Endothelial cell (in vitro differentiated cells): ENCODE measurements around the gene ARG1. TPM values are rescaled to one million over a fixed set of nuclear protein-coding genes. Genes with fewer than 3 reads are reported as not detected.
"Not testable (repeated sequence)": the region's sequence is repeated elsewhere in the genome, so short reads cannot be mapped to it uniquely, and the experiment has no call there.

ENCODE experiments used
- DNase-seq: peaks from one replicate; pipeline ENCODE4 v3.0.0; 2021; ENCODE audit warnings: low spot score
- H3K27ac Mint-ChIP-seq: one replicate; pipeline ENCODE4 v1.8.0; 2021; ENCODE audit warnings: mixed read lengths, inconsistent platforms; ENCODE audit not compliant: unreplicated experiment
- H3K27me3 Mint-ChIP-seq: one replicate; pipeline ENCODE4 v1.8.0; 2021; ENCODE audit warnings: mild to moderate bottlenecking, moderate library complexity, mixed read lengths, inconsistent platforms; ENCODE audit not compliant: unreplicated experiment
- H3K36me3 Mint-ChIP-seq: one replicate; pipeline ENCODE4 v1.8.0; 2021; ENCODE audit warnings: mild to moderate bottlenecking, low read depth, mixed read lengths, inconsistent platforms; ENCODE audit not compliant: unreplicated experiment
- H3K4me1 Mint-ChIP-seq: one replicate; pipeline ENCODE4 v1.8.0; 2021; ENCODE audit warnings: mild to moderate bottlenecking, mixed read lengths, inconsistent platforms; ENCODE audit not compliant: unreplicated experiment
- H3K4me3 Mint-ChIP-seq: one replicate; pipeline ENCODE4 v1.8.0; 2021; ENCODE audit warnings: mild to moderate bottlenecking, mixed read lengths, inconsistent platforms; ENCODE audit not compliant: unreplicated experiment
- H3K9me3 Mint-ChIP-seq: one replicate; pipeline ENCODE4 v1.8.0; 2021; ENCODE audit warnings: mixed read lengths, inconsistent platforms; ENCODE audit not compliant: unreplicated experiment
- total RNA-seq: library from RNA; stranded (reverse); fragmentation: NEBNext Ultra II Directional; extraction: Animal tissue kit (Norgen Biotek cat#: 25700); gene quantifications from one replicate; pipeline ENCODE4 v1.2.1, GENCODE V29; 2021; ENCODE audit not compliant: unreplicated experiment
- TF ChIP-seq, protein P1 (sequence below): fragments of 200-600 bp; sonication (generic); IDR thresholded peaks from one replicate; pipeline ENCODE4 v1.5.0; 2021; ENCODE audit warnings: antibody characterized with exemption; ENCODE audit not compliant: unreplicated experiment

The ARG1 gene
- total RNA-seq, 1 donor from 2014 or later, result not detected

DNA sequence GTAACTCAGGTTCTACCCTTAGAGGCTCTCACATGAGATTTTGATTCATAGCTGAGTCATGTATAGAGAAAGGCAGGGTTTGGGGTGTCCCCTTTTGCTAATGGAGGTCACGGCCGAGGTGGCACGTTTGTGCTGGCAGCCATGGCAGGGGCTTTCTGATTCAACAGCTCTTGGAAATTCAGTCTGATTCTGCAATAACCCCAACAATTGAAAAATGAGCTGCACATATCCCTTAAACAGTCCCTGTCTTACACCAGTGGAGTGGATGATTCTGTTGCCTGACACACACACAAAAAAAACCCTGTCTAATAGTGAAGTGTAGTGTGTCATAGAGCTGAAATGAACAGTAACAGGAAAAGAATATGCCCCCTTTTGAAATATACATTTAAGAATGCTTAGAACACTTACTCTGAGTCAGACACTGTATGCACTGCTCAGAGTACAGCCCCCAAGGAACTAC is 40.4 kb upstream of the ARG1 start:
- TF ChIP-seq, protein P1, sequence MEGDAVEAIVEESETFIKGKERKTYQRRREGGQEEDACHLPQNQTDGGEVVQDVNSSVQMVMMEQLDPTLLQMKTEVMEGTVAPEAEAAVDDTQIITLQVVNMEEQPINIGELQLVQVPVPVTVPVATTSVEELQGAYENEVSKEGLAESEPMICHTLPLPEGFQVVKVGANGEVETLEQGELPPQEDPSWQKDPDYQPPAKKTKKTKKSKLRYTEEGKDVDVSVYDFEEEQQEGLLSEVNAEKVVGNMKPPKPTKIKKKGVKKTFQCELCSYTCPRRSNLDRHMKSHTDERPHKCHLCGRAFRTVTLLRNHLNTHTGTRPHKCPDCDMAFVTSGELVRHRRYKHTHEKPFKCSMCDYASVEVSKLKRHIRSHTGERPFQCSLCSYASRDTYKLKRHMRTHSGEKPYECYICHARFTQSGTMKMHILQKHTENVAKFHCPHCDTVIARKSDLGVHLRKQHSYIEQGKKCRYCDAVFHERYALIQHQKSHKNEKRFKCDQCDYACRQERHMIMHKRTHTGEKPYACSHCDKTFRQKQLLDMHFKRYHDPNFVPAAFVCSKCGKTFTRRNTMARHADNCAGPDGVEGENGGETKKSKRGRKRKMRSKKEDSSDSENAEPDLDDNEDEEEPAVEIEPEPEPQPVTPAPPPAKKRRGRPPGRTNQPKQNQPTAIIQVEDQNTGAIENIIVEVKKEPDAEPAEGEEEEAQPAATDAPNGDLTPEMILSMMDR, result no peak
- H3K4me1 Mint-ChIP-seq, result peaks cover 23% of the 10 kb centered on the region
- no peak for DNase-seq
- H3K27me3 Mint-ChIP-seq, result peaks cover 2% of the 10 kb centered on the region
- H3K36me3 Mint-ChIP-seq, result no peaks in the 10 kb centered on the region
- H3K27ac Mint-ChIP-seq, result no peak overlapping the region
- H3K9me3 Mint-ChIP-seq, result no peaks in the 10 kb centered on the region
- H3K4me3 Mint-ChIP-seq, result no peak overlapping the region

DNA sequence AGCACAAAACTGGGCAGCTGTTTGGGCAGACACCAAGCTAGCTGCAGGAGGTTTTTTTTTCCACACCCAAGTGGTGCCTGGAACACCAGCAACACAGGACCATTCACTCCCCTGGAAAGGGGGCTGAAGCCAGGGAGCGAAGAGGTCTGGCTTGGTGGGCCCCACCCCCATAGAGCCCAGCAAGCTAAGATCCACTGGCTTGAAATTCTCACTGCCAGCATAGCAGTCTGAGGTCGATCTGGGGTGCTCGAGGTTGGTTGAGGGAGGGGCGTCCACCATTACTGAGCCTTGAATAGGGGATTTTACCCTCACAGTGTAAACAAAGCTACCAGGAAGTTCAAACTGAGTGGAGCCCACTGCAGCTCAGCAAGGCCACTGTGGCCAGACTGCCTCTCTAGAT is 34.4 kb upstream of the ARG1 start:
- not testable (repeated sequence) for H3K27ac Mint-ChIP-seq, H3K9me3 Mint-ChIP-seq, H3K4me3 Mint-ChIP-seq, H3K27me3 Mint-ChIP-seq, H3K36me3 Mint-ChIP-seq, DNase-seq
- H3K4me1 Mint-ChIP-seq, result peaks cover 13% of the 10 kb centered on the region

DNA sequence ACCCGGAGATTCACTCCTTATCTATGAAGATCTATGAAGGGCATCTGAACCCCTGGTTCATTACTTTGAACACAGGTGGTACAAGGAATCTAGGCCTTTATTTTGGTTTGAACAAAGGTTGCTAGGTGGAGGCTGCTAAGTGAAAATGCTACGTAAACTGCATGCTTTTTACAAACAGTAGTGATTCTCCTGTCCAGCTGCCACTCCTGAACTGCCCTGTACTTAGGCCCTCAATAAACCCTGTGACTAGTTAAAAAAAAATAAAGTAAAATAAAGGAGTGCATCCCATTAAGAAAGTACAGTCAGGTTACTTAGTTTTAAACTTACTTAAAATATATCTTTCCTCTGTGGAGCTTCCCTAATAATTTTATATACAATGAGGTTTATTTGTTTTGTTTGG is 27.7 kb upstream of the ARG1 start:
- peaks cover 3% of the 10 kb centered on the region for H3K27me3 Mint-ChIP-seq
- no peak overlapping the region for H3K27ac Mint-ChIP-seq
- no peak for DNase-seq
- no peaks in the 10 kb centered on the region for H3K4me1 Mint-ChIP-seq
- TF ChIP-seq, protein P1, result no peak
- H3K36me3 Mint-ChIP-seq, result no peaks in the 10 kb centered on the region
- no peaks in the 10 kb centered on the region for H3K9me3 Mint-ChIP-seq
- no peak overlapping the region for H3K4me3 Mint-ChIP-seq

DNA sequence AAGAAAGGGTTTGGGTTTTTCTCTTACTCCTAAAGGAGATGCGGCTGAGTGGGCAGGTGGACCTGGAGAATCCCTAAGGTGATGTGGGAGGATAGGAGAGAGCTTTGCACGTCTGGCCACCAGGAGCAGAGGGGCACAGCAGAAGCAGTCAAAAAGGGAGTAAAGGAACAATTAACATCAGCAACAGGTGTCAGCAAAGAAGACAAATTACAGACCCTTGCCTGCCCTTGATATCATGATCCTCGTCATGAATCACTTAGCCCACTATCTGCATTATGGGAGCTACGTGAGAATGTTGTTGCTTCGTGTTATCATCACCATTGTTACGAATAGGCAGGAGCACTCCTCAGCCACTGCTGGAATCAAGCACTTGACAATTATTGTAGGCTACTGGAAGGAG is 25.5 kb upstream of the ARG1 start:
- Mint-ChIP-seq H3K27me3 (no peaks in the 10 kb centered on the region), H3K4me1 (no peaks in the 10 kb centered on the region), H3K36me3 (no peaks in the 10 kb centered on the region), H3K9me3 (no peaks in the 10 kb centered on the region), H3K27ac (no peak overlapping the region), H3K4me3 (no peak overlapping the region)
- TF ChIP-seq, protein P1, result no peak
- DNase-seq, result no peak

DNA sequence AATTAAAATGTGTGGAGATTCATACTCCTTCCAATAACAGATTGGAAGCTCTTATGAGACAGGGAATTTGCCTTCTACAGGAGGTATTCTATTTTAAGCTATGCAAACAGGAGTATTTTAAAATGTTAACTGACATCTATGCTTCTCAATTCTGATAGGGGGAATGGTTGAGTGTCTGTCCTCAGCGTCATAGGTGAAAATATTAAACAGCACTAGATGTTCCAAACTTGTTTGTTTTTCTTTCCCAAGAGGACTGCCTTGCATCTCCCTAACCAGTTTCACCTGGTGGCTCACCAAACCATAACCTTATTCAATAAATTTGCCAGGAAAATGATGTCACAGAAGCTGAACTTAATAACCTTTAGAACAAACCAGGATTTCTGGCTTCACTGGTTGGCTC is 24.6 kb upstream of the ARG1 start:
- no peaks in the 10 kb centered on the region for H3K9me3 Mint-ChIP-seq
- no peak overlapping the region for H3K27ac Mint-ChIP-seq
- no peak overlapping the region for H3K4me3 Mint-ChIP-seq
- no peaks in the 10 kb centered on the region for H3K36me3 Mint-ChIP-seq
- TF ChIP-seq, protein P1, result no peak
- no peaks in the 10 kb centered on the region for H3K27me3 Mint-ChIP-seq
- no peaks in the 10 kb centered on the region for H3K4me1 Mint-ChIP-seq
- no peak for DNase-seq

DNA sequence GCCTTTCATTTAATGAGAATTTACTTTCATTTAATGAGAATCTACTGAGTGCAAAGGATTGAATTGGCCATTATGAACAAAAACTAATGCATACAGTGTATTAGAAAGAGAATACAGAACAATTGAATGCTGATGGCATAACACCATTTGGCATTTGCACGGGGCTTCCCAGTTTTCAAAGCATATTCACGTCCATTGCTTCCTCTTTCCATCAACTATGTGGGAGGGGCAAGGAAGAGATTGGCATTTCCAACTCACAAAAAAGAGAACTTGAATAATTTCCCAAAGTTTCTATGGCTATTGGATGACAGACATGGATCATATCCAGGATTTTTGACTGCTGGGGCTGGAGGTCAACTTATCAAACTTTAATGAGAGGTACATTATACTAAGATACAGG is 23.2 kb upstream of the ARG1 start:
- Mint-ChIP-seq H3K4me1 (no peaks in the 10 kb centered on the region), H3K9me3 (no peaks in the 10 kb centered on the region), H3K4me3 (no peak overlapping the region), H3K36me3 (no peaks in the 10 kb centered on the region), H3K27me3 (no peaks in the 10 kb centered on the region), H3K27ac (no peak overlapping the region)
- TF ChIP-seq, protein P1, result no peak
- no peak for DNase-seq
